HG03135 (cell line): ENCODE measurements around the gene DCAF4.
A peak's percentile ranks its signal among the peaks of the same experiment; 100 is the strongest.

ENCODE experiments used
- ATAC-seq: cut with Tn5 transposase; IDR thresholded peaks from one replicate; pipeline ENCODE4 v1.9.1; 2021; ENCODE audit warnings: mild to moderate bottlenecking, moderate library complexity; ENCODE audit not compliant: unreplicated experiment

DCAF4 gene

GRCh38 chr14:72894623-72895378 is 31.5 kb upstream of the DCAF4 start:
- ATAC-seq, result no peak

- no peak for ATAC-seq
Observed at GRCh38 chr14:72898448-72898847, 27.8 kb upstream of the DCAF4 start.

GRCh38 chr14:72901361-72901760 is 24.9 kb upstream of the DCAF4 start:
- no peak for ATAC-seq

DNA sequence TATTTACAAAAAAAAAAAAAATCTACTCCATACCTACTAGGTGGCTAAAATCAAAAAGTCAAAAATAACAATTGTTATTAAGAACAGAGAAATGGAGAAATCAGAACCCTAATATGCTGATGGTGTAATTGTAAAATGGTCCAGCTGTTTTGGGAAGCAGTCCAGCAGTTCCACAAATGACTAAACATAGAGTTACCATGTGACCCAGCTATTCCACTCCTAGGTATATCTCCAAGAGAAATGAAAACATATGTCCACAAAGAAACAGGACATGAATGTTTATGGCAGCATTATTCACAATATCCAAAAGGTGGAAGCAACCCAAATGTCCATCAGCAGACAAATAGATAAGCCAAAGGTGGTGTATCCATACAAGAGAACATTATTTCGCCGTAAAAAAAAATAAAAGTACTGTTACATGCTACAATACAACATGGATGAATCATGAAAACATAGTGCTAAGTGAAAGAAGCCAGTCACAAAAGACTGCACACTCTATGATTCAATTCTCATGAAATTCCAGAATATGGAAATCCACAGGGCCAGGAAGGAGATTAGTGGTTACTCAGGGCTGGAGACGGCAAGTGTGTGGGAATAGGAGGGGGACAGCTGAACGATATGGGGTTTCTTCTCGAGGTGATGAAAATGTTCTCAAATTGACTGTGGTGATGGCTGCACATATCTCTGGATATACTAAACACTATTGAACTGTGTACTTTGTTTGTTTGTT is 23.3 kb upstream of the DCAF4 start:
- no peak for ATAC-seq

DNA sequence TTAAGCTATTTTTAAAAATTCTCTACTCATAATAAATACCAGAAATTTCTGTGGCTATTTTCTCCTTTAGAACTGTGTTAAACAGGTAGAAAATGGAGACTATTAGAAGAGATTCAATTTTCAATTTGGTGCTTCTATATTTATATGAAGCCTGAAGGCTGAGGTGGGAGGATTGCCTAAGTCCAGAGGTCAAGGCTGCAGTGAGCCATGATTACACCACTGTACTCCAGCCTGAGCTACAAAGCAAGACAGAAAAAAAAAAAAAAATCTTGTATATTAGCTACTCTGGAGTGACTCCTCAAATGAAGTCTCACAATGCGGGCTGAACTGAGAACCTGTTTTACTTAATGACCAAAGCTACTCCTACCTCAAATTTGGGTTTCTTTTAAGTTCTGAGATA is 22.5 kb upstream of the DCAF4 start:
- no peak for ATAC-seq

- no peak for ATAC-seq
Observed at GRCh38 chr14:72904218-72904617, 22.0 kb upstream of the DCAF4 start.

GRCh38 chr14:72904840-72905561 is 21.3 kb upstream of the DCAF4 start:
- ATAC-seq, result no peak

- no peak for ATAC-seq
Observed at GRCh38 chr14:72906316-72906715, 19.9 kb upstream of the DCAF4 start.

- no peak for ATAC-seq
Observed at GRCh38 chr14:72906879-72907278, 19.4 kb upstream of the DCAF4 start.

DNA sequence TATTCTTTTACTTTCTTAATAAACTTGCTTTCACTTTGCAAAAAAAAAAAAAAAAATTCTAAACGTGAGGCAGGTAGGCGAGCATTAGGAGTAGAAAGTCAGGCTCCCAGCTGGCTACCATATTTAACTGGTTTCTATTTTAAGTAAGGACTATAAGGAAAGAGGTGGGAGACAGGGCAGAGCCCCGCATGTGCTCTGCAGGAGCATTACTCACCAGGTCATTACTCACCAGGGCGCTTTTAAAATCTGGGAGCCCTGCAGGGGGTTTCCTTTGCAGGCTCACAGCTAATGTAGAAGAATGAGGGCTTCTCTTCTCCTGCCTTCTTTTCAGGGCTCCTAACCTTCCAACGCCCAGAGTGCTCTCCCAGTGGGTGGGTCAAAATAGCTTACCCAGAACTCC is 18.4 kb upstream of the DCAF4 start:
- no peak for ATAC-seq

GRCh38 chr14:72909163-72909562 is 17.1 kb upstream of the DCAF4 start:
- no peak for ATAC-seq

DNA sequence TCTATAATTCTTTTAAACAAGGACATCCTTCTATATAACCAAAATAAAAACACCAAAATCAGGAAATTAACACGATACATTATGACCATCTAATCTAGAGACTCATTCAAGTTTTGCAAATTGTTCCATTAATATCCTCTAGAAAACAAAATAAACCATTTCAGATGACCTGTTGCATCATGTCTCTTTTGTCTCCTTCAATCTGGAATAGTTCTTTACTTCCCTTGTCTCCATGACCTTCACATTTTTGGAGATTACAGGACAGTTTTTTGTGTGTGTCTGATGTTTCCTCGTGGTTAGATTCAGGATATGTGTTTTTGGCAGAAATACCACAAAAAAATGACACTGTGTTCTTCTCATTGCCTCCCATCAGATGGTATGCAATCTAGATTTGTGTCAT is 12.5 kb upstream of the DCAF4 start:
- ATAC-seq, result no peak

DNA sequence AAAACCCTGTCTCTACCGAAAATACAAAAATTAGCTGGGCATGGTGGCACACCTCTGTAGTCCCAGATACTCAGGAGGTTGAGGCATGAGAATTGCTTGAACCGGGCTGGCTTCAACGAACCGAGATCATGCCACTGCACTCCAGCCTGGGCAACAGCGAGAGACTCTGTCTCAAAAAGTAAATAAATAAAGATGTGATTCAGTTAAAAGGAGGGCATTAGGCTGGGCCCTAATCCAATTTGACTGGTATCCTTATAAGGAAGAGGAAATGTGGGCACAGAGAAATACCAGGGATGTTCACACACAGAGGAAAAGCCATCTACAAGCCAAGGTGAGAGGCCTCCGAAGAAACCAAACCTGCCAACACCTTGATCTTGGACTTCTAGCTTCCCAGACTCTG is 10.1 kb upstream of the DCAF4 start:
- ATAC-seq, result no peak

DNA sequence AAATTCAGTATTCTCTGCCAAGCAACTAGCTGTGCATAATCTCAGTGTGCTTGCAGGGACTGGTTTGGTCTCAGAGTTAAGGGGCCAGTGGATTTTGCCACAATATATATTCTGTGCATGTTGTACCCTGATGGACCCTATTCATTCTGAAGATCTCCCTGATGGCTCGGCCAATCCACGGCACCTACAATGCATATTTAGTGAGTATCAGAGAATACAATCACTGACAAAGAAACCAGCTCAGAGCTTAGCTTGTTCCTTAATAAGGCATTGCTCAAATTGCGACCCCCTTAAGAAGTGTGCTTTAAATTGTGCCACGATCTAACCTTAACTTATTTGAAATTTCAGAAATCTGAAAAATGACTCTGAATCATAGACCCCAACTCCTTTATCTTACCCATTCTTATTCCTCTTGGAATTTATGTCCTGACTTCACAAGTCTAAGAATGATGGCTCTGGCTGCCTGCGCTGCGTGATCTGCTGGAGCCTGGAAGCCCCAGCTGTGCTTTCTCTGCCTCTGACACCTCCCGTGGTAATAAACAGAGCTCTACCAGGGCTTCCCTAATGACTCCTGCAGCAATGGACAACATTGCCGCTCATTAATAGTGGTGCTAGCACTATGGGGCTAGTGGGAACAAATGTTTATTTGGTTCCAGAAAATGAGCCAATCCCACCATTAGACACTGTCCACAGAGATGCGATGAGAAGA is 9.0 kb upstream of the DCAF4 start:
- no peak for ATAC-seq

GRCh38 chr14:72920008-72920407 is 6.3 kb upstream of the DCAF4 start:
- no peak for ATAC-seq

GRCh38 chr14:72921396-72921795 is 4.9 kb upstream of the DCAF4 start:
- no peak for ATAC-seq

- ATAC-seq, result no peak
Observed at GRCh38 chr14:72924337-72924736, 1.9 kb upstream of the DCAF4 start.

GRCh38 chr14:72925171-72925759 is 999 bp upstream of the DCAF4 start:
- no peak for ATAC-seq

GRCh38 chr14:72925815-72926291 is 411 bp upstream of the DCAF4 start:
- peak; percentile 17 for ATAC-seq

- ATAC-seq, result no peak
Observed at GRCh38 chr14:72928872-72929271, 2.6 kb downstream of the DCAF4 start.
